GM18526 (cell line): ENCODE results near the gene CARD19.

Source experiments
- POLR2A ChIP-seq: IDR thresholded peaks from 3 replicates; pipeline ENCODE4 v1.6.1; 2011; ENCODE audit not compliant: insufficient read length; ENCODE audit errors: extremely low read depth

The CARD19 gene

GRCh38 chr9:93161786-93162562, 66.0 kb downstream of the CARD19 start:
- no peak for TF ChIP-seq POLR2A
